ENCODE measurements around the gene TFDP1. TPM values are rescaled to one million over a fixed set of nuclear protein-coding genes. Genes with fewer than 3 reads are reported as not detected.

Gene TFDP1
- total and polyA plus RNA-seq, 10 donors, result 21.7 to 91.7 (median 51.7) TPM

GRCh38 chr13:113655346-113656002 is 70.9 kb downstream of the TFDP1 start:
- no peak overlapping the region for H3K27ac ChIP-seq
- peaks cover 0 to 15% (median 0%) of the 10 kb centered on the region in 7 donors for H3K27me3 ChIP-seq (replicated peaks in 1 of 7)
- peaks cover 0 to 5% (median 2%) of the 10 kb centered on the region in 8 donors for H3K9me3 ChIP-seq
- no peak overlapping the region for H3K4me3 ChIP-seq
- peaks cover 0 to 19% (median 8%) of the 10 kb centered on the region in 6 donors for H3K4me1 ChIP-seq
- WGBS, 5 donors, result 84 to 93% (median 87%) methylated on average over 15 of the region's 15 CpGs
- intact Hi-C loops (cut with DNase I; ENCODE audit: low total_unique reads), result no loop called here
- TF ChIP-seq POLR2AphosphoS5 (IDR thresholded peaks at IDR 0.05), result no peak
- TF ChIP-seq CTCF (IDR thresholded peaks at IDR 0.05 in 8 of 11, conservative IDR thresholded peaks at IDR 0.05 in 3 of 11), result no peak
- TF ChIP-seq POLR2A (IDR thresholded peaks at IDR 0.05), result no peak
- DNase-seq, result peak; percentile 41
- no peaks in the 10 kb centered on the region for H3K36me3 ChIP-seq

- H3K27ac ChIP-seq, result no peak overlapping the region
- no peaks in the 10 kb centered on the region for H3K36me3 ChIP-seq
- intact Hi-C loops (cut with DNase I; ENCODE audit: low total_unique reads), result no loop called here
- no peak for TF ChIP-seq POLR2AphosphoS5 (IDR thresholded peaks at IDR 0.05)
- no peak for TF ChIP-seq POLR2A (IDR thresholded peaks at IDR 0.05)
- H3K4me1 ChIP-seq, result peaks cover 0 to 19% (median 8%) of the 10 kb centered on the region in 6 donors
- peak; percentile 62 for DNase-seq
- 88 to 94% (median 89%) methylated on average over 21 to 25 of the region's 25 CpGs for WGBS, 5 donors
- peaks cover 0 to 15% (median 0%) of the 10 kb centered on the region in 7 donors for H3K27me3 ChIP-seq (replicated peaks in 1 of 7)
- peaks cover 0 to 11% (median 8%) of the 10 kb centered on the region in 8 donors for H3K9me3 ChIP-seq
- H3K4me3 ChIP-seq, result no peak overlapping the region
Observed at GRCh38 chr13:113656003-113656588, 71.5 kb downstream of the TFDP1 start.

GRCh38 chr13:113656831-113657671 is 72.5 kb downstream of the TFDP1 start:
- Histone ChIP-seq H3K27ac (no peak overlapping the region), H3K9me3 (peaks cover 0 to 21% (median 18%) of the 10 kb centered on the region in 8 donors), H3K4me3 (no peak overlapping the region), H3K4me1 (peaks cover 0 to 19% (median 8%) of the 10 kb centered on the region in 6 donors), H3K36me3 (no peaks in the 10 kb centered on the region), H3K27me3 (replicated peaks in 1 of 7) (peaks cover 0 to 15% (median 0%) of the 10 kb centered on the region in 7 donors)
- no peak for TF ChIP-seq POLR2A (IDR thresholded peaks at IDR 0.05)
- TF ChIP-seq CTCF (IDR thresholded peaks at IDR 0.05 in 8 of 11, conservative IDR thresholded peaks at IDR 0.05 in 3 of 11), result no peak
- no peak for TF ChIP-seq POLR2AphosphoS5 (IDR thresholded peaks at IDR 0.05)
- WGBS, 5 donors, result 76 to 93% (median 78%) methylated on average over 16 to 42 of the region's 42 CpGs
- peak; percentile 56 for DNase-seq
- intact Hi-C loops (cut with DNase I; ENCODE audit: low total_unique reads), result no loop called here

- peak; percentile 61 for DNase-seq
- H3K36me3 ChIP-seq, result no peaks in the 10 kb centered on the region
- WGBS, 5 donors, result 89 to 93% (median 90%) methylated on average over 20 to 47 of the region's 47 CpGs
Observed at GRCh38 chr13:113657851-113658741, 73.5 kb downstream of the TFDP1 start, which contains the start of gene ATP4B. TSS of gene ATP4B (minus strand) at chr13:113658198. CDS start at chr13:113658144, 54 bp downstream.

More at GRCh38 chr13:113657851-113658741, 73.5 kb downstream of the TFDP1 start, which contains the start of gene ATP4B:
- Histone ChIP-seq H3K27me3 (replicated peaks in 1 of 7) (peaks cover 0 to 15% (median 0%) of the 10 kb centered on the region in 7 donors), H3K4me3 (no peak within 1 kb of the TSS), H3K4me1 (peaks cover 0 to 16% (median 8%) of the 10 kb centered on the region in 6 donors), H3K27ac (no peak within 1 kb of the TSS), H3K9me3 (peaks cover 0 to 26% (median 21%) of the 10 kb centered on the region in 8 donors)
- intact Hi-C loops (cut with DNase I; ENCODE audit: low total_unique reads), result no loop called here
- no peak for TF ChIP-seq CTCF (IDR thresholded peaks at IDR 0.05 in 8 of 11, conservative IDR thresholded peaks at IDR 0.05 in 3 of 11)
- TF ChIP-seq POLR2AphosphoS5 (IDR thresholded peaks at IDR 0.05), result no peak
- TF ChIP-seq POLR2A (IDR thresholded peaks at IDR 0.05), result no peak

Measured in spleen (tissue), 11 donors.